ENCODE results near the gene RGS16.

DNA sequence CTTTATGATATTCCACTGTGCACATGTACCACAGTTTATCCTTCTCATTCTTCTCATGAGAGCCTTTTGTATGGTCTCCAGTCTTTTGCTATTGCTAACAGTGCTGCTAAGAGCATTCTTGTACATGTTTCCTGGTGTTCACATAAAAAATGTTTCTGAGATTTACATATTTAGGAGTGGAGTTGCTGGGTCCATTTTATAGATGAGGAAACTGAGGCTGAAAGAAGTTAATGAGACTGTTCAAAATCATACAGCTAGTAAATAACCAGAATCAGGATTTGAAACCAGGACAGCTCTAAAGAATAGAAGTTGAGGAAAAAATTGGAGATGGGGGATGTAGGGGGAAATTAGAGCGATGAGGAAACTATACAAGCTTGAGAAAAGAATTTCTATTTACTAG lies 27.8 kb upstream of the RGS16 start:
- TF ChIP-seq, protein P1, sequence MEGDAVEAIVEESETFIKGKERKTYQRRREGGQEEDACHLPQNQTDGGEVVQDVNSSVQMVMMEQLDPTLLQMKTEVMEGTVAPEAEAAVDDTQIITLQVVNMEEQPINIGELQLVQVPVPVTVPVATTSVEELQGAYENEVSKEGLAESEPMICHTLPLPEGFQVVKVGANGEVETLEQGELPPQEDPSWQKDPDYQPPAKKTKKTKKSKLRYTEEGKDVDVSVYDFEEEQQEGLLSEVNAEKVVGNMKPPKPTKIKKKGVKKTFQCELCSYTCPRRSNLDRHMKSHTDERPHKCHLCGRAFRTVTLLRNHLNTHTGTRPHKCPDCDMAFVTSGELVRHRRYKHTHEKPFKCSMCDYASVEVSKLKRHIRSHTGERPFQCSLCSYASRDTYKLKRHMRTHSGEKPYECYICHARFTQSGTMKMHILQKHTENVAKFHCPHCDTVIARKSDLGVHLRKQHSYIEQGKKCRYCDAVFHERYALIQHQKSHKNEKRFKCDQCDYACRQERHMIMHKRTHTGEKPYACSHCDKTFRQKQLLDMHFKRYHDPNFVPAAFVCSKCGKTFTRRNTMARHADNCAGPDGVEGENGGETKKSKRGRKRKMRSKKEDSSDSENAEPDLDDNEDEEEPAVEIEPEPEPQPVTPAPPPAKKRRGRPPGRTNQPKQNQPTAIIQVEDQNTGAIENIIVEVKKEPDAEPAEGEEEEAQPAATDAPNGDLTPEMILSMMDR (conservative IDR thresholded peaks at IDR 0.05), result no peak
- TF ChIP-seq EZH2 (IDR thresholded peaks at IDR 0.05; ENCODE audit: low read depth), result no peak
